ENCODE data around the gene PLXNB1. TPM values are rescaled to one million over a fixed set of nuclear protein-coding genes. Genes with fewer than 3 reads are reported as not detected.
A peak's percentile ranks its signal among the peaks of the same experiment; 100 is the strongest.

The PLXNB1 gene
- total RNA-seq, 1 experiment from 2014 or later, result 149 TPM

DNA sequence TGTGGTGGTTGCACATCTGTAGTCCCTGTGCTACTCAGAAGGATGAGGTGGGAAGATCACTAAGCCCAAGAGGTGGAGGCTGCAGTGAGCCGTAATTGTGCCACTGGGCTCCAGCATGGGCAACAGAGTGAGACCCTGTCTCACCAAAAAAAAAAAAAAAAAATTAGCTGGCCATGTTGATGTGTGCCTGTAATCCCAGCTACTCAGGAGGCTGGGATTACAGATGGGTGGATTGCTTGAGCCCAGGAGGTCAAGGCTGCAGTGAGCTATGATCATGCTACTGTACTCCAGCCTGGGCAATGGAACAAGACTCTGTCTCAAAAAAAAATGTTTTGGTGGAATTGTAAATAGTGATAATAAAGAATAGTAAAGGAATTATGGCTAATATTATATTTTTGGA lies 26.6 kb upstream of the PLXNB1 start:
- Mint-ChIP-seq H3K27me3 (ENCODE audit: insufficient read depth, unreplicated experiment) (no peaks in the 10 kb centered on the region), H3K36me3 (ENCODE audit: insufficient read depth, unreplicated experiment) (peaks cover 38% of the 10 kb centered on the region), H3K9me3 (ENCODE audit: unreplicated experiment) (no peaks in the 10 kb centered on the region), H3K4me3 (ENCODE audit: unreplicated experiment) (no peak overlapping the region), H3K27ac (ENCODE audit: unreplicated experiment) (no peak overlapping the region), H3K4me1 (ENCODE audit: low read depth, unreplicated experiment) (no peaks in the 10 kb centered on the region)
- TF ChIP-seq, protein P1, sequence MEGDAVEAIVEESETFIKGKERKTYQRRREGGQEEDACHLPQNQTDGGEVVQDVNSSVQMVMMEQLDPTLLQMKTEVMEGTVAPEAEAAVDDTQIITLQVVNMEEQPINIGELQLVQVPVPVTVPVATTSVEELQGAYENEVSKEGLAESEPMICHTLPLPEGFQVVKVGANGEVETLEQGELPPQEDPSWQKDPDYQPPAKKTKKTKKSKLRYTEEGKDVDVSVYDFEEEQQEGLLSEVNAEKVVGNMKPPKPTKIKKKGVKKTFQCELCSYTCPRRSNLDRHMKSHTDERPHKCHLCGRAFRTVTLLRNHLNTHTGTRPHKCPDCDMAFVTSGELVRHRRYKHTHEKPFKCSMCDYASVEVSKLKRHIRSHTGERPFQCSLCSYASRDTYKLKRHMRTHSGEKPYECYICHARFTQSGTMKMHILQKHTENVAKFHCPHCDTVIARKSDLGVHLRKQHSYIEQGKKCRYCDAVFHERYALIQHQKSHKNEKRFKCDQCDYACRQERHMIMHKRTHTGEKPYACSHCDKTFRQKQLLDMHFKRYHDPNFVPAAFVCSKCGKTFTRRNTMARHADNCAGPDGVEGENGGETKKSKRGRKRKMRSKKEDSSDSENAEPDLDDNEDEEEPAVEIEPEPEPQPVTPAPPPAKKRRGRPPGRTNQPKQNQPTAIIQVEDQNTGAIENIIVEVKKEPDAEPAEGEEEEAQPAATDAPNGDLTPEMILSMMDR (IDR thresholded peaks at IDR 0.05; ENCODE audit: insufficient read depth in 1 of 2, low read depth in 1 of 2, low read length in 1 of 2, severe bottlenecking in 1 of 2, unreplicated experiment in 1 of 2), result no peak
- POLR2A ChIA-PET, result interaction anchor here (0.7 kb wide), 1 partner anchor 76 kb away, joined by 4 read pairs; no protein-coding TSS in a partner anchor
- Histone ChIP-seq H3K4me3 (ENCODE audit: low read depth, low read length) (no peak overlapping the region), H3K36me3 (ENCODE audit: control insufficient read depth, insufficient read depth, low read length) (peaks cover 4% of the 10 kb centered on the region), H3K4me1 (no peaks in the 10 kb centered on the region), H3K9me3 (no peaks in the 10 kb centered on the region), H3K27me3 (replicated peaks; ENCODE audit: control insufficient read depth, insufficient read depth, low read length) (no peaks in the 10 kb centered on the region)
- no peak for DNase-seq
- intact Hi-C loops (cut with micrococcal nuclease; ENCODE audit: unreplicated experiment), result no loop called here
- CTCF ChIA-PET, result interaction anchor here (1.1 kb wide), 1 partner anchor 20 kb away, joined by 3 read pairs; no protein-coding TSS in a partner anchor
- no TSS peak for BruUV-seq (replicated peaks)

DNA sequence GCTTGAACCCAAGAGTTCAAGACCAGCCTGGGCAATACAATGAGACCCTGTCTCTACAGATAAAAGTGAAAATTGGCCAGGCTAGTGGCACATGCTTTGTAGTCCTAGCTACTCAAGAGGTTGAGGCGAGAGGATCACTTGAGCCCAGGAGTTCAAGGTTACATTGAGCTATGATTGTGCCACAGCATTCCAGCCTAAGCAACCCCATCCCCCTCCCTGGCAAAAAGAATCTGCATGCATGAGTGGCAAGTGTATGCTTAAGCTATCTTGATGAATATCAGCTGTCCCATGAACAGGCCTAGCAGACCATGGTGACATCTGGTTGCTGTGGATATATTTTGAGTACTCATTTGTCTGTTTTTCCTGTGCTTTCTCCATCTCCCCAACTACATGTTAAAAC lies 21.4 kb upstream of the PLXNB1 start:
- DNase-seq, result no peak
- BruUV-seq (replicated peaks), result no TSS peak
- ChIA-PET POLR2A (no interaction called here), CTCF (no interaction called here)
- TF ChIP-seq, protein P1 (IDR thresholded peaks at IDR 0.05; ENCODE audit: insufficient read depth in 1 of 2, low read depth in 1 of 2, low read length in 1 of 2, severe bottlenecking in 1 of 2, unreplicated experiment in 1 of 2), result no peak
- H3K27me3 Mint-ChIP-seq (ENCODE audit: insufficient read depth, unreplicated experiment), result no peaks in the 10 kb centered on the region
- no peaks in the 10 kb centered on the region for H3K36me3 ChIP-seq (ENCODE audit: control insufficient read depth, insufficient read depth, low read length)
- H3K9me3 Mint-ChIP-seq (ENCODE audit: unreplicated experiment), result no peaks in the 10 kb centered on the region
- peaks cover 37% of the 10 kb centered on the region for H3K36me3 Mint-ChIP-seq (ENCODE audit: insufficient read depth, unreplicated experiment)
- H3K27me3 ChIP-seq (replicated peaks; ENCODE audit: control insufficient read depth, insufficient read depth, low read length), result no peaks in the 10 kb centered on the region
- no peak overlapping the region for H3K4me3 Mint-ChIP-seq (ENCODE audit: unreplicated experiment)
- H3K9me3 ChIP-seq, result no peaks in the 10 kb centered on the region
- intact Hi-C loops (cut with micrococcal nuclease; ENCODE audit: unreplicated experiment), result no loop called here
- peaks cover 6% of the 10 kb centered on the region; the same call in 1 of the 2 replicates for H3K4me1 ChIP-seq
- no peak overlapping the region for H3K4me3 ChIP-seq (ENCODE audit: low read depth, low read length)
- H3K4me1 Mint-ChIP-seq (ENCODE audit: low read depth, unreplicated experiment), result peaks cover 17% of the 10 kb centered on the region
- H3K27ac Mint-ChIP-seq (ENCODE audit: unreplicated experiment), result no peak overlapping the region

- Mint-ChIP-seq H3K36me3 (ENCODE audit: insufficient read depth, unreplicated experiment) (peaks cover 64% of the 10 kb centered on the region), H3K9me3 (ENCODE audit: unreplicated experiment) (no peaks in the 10 kb centered on the region), H3K4me3 (ENCODE audit: unreplicated experiment) (peak within 1 kb of the TSS; percentile 95), H3K27ac (ENCODE audit: unreplicated experiment) (peak within 1 kb of the TSS; percentile 89), H3K27me3 (ENCODE audit: insufficient read depth, unreplicated experiment) (no peaks in the 10 kb centered on the region), H3K4me1 (ENCODE audit: low read depth, unreplicated experiment) (peaks cover 26% of the 10 kb centered on the region)
- Histone ChIP-seq H3K4me3 (ENCODE audit: low read depth, low read length) (peak within 1 kb of the TSS; percentile 87), H3K27me3 (replicated peaks; ENCODE audit: control insufficient read depth, insufficient read depth, low read length) (no peaks in the 10 kb centered on the region), H3K36me3 (ENCODE audit: control insufficient read depth, insufficient read depth, low read length) (no peaks in the 10 kb centered on the region; the same call in 1 of the 2 replicates), H3K9me3 (no peaks in the 10 kb centered on the region), H3K4me1 (peaks cover 11% of the 10 kb centered on the region; the same call in 1 of the 2 replicates)
- intact Hi-C loops (cut with micrococcal nuclease; ENCODE audit: unreplicated experiment), result loop anchor here (2.0 kb wide), 1 partner anchor 110 kb away; the partner anchor contains the start of gene PFKFB4
- ChIA-PET POLR2A (interaction anchor here (0.6 to 2.5 kb wide), 16 partner anchors 10 to 780 kb away, joined by 3 to 21 read pairs (median 6); partner anchors contain the start of genes CDC25A and PFKFB4), CTCF (interaction anchor here (0.6 to 2.8 kb wide), 7 partner anchors 11 to 192 kb away, joined by 3 to 44 read pairs (median 8); partner anchors contain the start of gene PFKFB4)
- TF ChIP-seq, protein P1 (IDR thresholded peaks at IDR 0.05; ENCODE audit: insufficient read depth in 1 of 2, low read depth in 1 of 2, low read length in 1 of 2, severe bottlenecking in 1 of 2, unreplicated experiment in 1 of 2), result no peak
- peak; percentile 91 to 96 for DNase-seq
- BruUV-seq (replicated peaks), result no TSS peak
Measured at GRCh38 chr3:48446425-48447193, 16.7 kb upstream of the PLXNB1 start, which contains the start of gene ATRIP. ATRIP (plus strand) TSS chr3:48446737; CDS start chr3:48446846, 109 bp downstream.
